T-helper 2 cell treated with Interferon-gamma antibody and Interleukin-4, amounts not matched to agents 5 μg/mL and 100 μg/mL, for 36 hours (primary cell): ENCODE measurements around the gene IRAK4.

Experiments used
- DNase-seq: peaks from one replicate; pipeline ENCODE4 v3.0.0; 2021; ENCODE audit warnings: low spot score
- H3K27ac Mint-ChIP-seq: one replicate; pipeline ENCODE4 v1.8.0; 2021; ENCODE audit warnings: mild to moderate bottlenecking, mixed read lengths
- H3K27me3 Mint-ChIP-seq: one replicate; pipeline ENCODE4 v1.8.0; 2021; ENCODE audit warnings: low read depth, mixed read lengths
- H3K36me3 Mint-ChIP-seq: one replicate; pipeline ENCODE4 v1.8.0; 2021; ENCODE audit warnings: low read depth, mixed read lengths
- H3K4me1 Mint-ChIP-seq: one replicate; pipeline ENCODE4 v1.8.0; 2021; ENCODE audit warnings: low read depth, mixed read lengths
- H3K4me3 Mint-ChIP-seq: one replicate; pipeline ENCODE4 v1.8.0; 2022; ENCODE audit warnings: mild to moderate bottlenecking, moderate library complexity, mixed read lengths
- H3K9me3 Mint-ChIP-seq: one replicate; pipeline ENCODE4 v1.8.0; 2021; ENCODE audit warnings: mixed read lengths

The IRAK4 gene

DNA sequence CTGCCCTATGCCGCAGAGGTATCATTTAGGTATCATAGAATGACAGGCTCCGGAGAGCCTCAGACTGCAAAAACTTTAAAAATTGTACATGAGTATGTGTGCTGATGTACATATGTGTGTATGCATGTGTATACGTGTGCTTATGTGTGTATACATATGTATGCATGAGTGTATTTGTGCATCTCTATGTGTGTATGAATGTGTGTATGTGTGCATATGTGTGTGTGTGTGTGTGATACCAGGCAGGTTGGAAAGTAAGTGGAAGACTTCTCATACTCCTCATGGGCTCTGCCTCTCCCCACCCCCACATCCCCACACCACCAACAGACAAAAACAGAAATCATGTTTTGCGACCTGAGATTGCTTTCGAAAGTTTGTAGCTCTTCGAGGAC is 76.5 kb downstream of the IRAK4 start:
- DNase-seq, result no peak
- H3K4me1 Mint-ChIP-seq, result peaks cover 10% of the 10 kb centered on the region
- peak overlapping the region; percentile 86 for H3K4me3 Mint-ChIP-seq
- H3K27ac Mint-ChIP-seq, result peak overlapping the region; percentile 76
- peaks cover 43% of the 10 kb centered on the region for H3K27me3 Mint-ChIP-seq
- H3K36me3 Mint-ChIP-seq, result no peaks in the 10 kb centered on the region
- H3K9me3 Mint-ChIP-seq, result no peaks in the 10 kb centered on the region

DNA sequence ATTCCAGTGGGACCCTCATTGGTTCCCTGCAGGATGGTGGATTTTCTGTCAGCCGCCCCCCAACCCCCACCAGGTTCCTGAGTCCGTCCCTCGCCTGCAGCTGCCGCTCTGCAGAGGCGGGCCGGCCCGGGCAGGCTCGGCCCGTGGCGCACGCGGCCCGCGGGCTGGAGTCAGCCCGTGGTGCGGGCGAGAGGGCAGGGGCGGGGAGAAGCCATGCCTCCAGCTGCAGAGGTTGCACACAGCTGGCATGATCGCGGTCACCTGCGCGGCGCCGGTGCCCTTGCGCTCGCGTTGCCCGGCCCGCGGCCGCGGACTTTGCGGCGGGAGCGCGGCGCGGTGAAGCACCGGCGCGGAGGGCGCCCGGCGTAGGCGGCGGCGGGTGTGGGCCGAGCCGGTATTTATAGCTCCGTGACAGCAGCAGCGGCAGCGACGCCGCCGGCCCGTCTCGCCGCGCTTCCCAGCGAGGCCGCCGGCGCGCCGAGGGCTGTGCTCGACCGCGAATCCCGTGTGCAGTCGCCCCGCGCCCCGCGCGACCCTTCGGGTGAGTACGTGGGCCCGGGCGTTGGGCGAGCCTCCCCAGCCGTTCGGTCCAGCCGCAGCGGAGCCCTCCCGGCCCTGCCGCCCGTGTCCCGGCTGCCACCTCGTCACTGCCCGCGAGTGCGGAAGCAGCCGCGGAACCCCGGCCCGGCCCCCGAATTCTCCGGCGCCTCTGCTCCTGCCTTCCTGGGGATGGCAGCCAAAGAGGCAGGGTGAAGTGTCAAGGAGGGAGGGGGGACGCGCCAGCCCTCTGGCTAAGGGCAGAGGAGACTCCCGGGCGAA is 77.1 kb downstream of the IRAK4 start, which contains the start of gene TMEM117:
Gene TMEM117, plus strand, starts transcription at position 426 of the 819 bp plus-strand sequence.
- H3K27ac Mint-ChIP-seq, result peak within 1 kb of the TSS; percentile 76
- no peaks in the 10 kb centered on the region for H3K9me3 Mint-ChIP-seq
- peaks cover 44% of the 10 kb centered on the region for H3K27me3 Mint-ChIP-seq
- no peaks in the 10 kb centered on the region for H3K36me3 Mint-ChIP-seq
- peak; percentile 59 for DNase-seq
- H3K4me1 Mint-ChIP-seq, result peaks cover 10% of the 10 kb centered on the region
- H3K4me3 Mint-ChIP-seq, result peak within 1 kb of the TSS; percentile 86

DNA sequence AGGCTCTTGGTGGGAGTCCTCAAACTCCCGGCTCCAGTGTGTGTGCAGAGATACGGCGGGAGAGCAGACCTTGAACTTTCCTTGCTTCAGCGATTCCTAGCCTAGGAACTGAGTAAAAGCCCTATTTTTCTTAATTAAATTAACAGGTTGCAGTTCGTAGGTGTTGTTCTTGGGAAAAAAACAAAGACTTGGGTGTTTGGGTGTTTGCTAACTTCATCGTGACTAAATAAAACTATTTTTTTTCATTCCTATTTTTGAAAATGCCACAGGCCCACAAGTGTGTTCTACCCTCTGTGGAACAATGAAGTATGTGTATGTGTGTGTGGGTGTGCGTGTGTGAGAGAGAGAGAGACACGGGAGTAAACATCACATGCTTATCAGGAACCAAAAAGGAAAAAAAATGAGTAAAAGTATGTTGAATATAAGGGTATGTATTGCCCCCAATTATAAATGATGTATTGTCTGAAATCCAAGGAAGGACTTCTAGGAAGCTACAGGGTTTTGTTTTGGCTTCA is 77.8 kb downstream of the IRAK4 start:
- no peak for DNase-seq
- no peak overlapping the region for H3K27ac Mint-ChIP-seq
- no peaks in the 10 kb centered on the region for H3K9me3 Mint-ChIP-seq
- peaks cover 10% of the 10 kb centered on the region for H3K4me1 Mint-ChIP-seq
- peak overlapping the region; percentile 71 for H3K4me3 Mint-ChIP-seq
- peaks cover 45% of the 10 kb centered on the region for H3K27me3 Mint-ChIP-seq
- H3K36me3 Mint-ChIP-seq, result no peaks in the 10 kb centered on the region
